ENCODE data around the gene MTMR1.

DNA sequence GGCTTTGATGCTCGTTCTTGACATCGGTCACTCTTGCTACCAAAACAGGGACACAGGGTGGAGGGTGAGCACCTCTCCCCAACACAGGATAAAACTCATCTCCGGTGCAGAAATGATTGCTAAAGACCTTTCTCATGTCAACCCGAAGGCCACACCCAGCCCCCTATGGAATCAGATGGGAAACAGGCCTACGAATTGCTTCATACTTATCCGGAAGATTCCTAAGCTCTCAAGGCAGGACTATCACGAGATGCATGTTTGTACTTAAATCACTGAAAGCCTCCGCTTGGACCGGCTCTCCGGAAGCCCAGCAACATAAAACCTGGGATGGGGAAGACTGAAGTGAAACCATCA, 74.9 kb downstream of the MTMR1 start:
- TF ChIP-seq CTCF (IDR thresholded peaks at IDR 0.05) (no peak), POLR2AphosphoS5 (IDR thresholded peaks at IDR 0.05) (no peak)
